ENCODE results near the gene IL15. TPM values are rescaled to one million over a fixed set of nuclear protein-coding genes. Genes with fewer than 3 reads are reported as not detected.

The IL15 gene
- total RNA-seq, 1 donor from 2014 or later = 3.5 TPM

DNA sequence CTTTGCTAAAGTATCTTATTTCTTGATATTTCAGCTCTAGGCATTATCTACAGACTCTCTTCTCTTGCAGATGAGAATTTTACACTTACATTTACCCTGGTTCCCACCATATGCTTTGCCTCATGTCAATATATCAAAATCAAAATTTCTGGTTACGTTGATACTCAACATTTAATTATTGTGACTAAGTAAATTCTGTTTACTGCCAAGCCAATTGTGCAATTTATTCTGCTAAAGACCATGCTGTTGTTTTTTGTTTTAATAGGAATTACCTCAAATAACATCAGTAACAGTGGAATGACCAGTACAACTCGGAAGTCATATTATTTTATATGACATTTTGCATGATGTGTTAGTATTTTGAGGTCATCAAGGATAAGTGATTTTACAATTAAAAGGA is 125.5 kb downstream of the IL15 start:
- Mint-ChIP-seq H3K4me3 (no peak overlapping the region), H3K4me1 (no peaks in the 10 kb centered on the region), H3K9me3 (peaks cover 5% of the 10 kb centered on the region), H3K27ac (no peak overlapping the region), H3K36me3 (ENCODE audit: low read depth) (no peaks in the 10 kb centered on the region), H3K27me3 (no peaks in the 10 kb centered on the region)
- intact Hi-C loops (cut with micrococcal nuclease) = no loop called here
- ATAC-seq (ENCODE audit: low read depth) (no peak), DNase-seq (no peak)
- POLR2A ChIA-PET = no interaction called here
- CTCF ChIA-PET = no interaction called here
- TF ChIP-seq, protein P1, sequence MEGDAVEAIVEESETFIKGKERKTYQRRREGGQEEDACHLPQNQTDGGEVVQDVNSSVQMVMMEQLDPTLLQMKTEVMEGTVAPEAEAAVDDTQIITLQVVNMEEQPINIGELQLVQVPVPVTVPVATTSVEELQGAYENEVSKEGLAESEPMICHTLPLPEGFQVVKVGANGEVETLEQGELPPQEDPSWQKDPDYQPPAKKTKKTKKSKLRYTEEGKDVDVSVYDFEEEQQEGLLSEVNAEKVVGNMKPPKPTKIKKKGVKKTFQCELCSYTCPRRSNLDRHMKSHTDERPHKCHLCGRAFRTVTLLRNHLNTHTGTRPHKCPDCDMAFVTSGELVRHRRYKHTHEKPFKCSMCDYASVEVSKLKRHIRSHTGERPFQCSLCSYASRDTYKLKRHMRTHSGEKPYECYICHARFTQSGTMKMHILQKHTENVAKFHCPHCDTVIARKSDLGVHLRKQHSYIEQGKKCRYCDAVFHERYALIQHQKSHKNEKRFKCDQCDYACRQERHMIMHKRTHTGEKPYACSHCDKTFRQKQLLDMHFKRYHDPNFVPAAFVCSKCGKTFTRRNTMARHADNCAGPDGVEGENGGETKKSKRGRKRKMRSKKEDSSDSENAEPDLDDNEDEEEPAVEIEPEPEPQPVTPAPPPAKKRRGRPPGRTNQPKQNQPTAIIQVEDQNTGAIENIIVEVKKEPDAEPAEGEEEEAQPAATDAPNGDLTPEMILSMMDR (IDR thresholded peaks at IDR 0.05) = no peak

DNA sequence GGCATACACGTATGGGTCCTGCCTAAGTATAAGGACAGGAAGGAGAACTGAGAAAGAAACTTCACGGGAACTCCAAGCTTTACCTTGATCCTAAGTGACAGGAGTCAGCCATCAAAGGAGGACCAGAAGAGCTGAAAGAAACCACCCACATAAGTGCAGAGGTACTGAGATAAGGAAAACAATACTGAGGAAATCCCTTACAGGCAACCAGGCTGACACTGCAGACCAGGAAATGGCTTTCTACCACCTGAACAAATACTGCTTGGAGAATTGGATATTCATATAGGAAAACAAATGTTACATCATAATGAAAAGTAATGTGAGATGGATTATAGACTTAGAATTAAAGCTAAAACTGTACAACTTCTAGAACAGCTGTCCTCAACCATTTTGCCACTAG is 127.0 kb downstream of the IL15 start:
- Mint-ChIP-seq H3K27ac (no peak overlapping the region), H3K4me3 (no peak overlapping the region), H3K9me3 (peaks cover 5% of the 10 kb centered on the region), H3K36me3 (ENCODE audit: low read depth) (no peaks in the 10 kb centered on the region), H3K27me3 (no peaks in the 10 kb centered on the region), H3K4me1 (no peaks in the 10 kb centered on the region)
- DNase-seq (no peak), ATAC-seq (ENCODE audit: low read depth) (no peak)
- CTCF ChIA-PET = no interaction called here
- POLR2A ChIA-PET = no interaction called here
- intact Hi-C loops (cut with micrococcal nuclease) = no loop called here
- TF ChIP-seq, protein P1 (IDR thresholded peaks at IDR 0.05) = no peak

DNA sequence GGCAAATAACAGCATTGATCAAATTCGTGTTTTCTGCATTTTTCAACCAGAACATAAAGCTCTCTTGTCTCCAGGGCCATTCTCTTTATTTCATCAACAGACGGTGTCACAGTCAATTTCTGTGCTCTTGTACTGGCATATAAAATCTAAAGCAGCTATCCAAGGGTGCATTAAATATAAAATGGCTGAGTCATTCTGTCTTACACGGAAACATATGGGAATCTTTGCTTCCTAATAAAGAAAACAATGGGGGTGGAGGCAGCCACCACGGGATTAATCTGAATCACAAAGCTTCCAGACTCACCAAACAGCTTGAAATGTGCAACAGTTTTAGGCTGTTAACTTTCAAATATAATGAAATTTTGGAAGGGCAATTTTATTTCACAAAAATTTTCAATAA is 132.6 kb downstream of the IL15 start:
- H3K36me3 Mint-ChIP-seq (ENCODE audit: low read depth) = no peaks in the 10 kb centered on the region
- CTCF ChIA-PET = no interaction called here
- ATAC-seq (ENCODE audit: low read depth) (no peak), DNase-seq (no peak)
- no peak overlapping the region for H3K27ac Mint-ChIP-seq
- no peaks in the 10 kb centered on the region for H3K4me1 Mint-ChIP-seq
- POLR2A ChIA-PET = no interaction called here
- TF ChIP-seq, protein P1 (IDR thresholded peaks at IDR 0.05) = no peak
- peaks cover 5% of the 10 kb centered on the region for H3K9me3 Mint-ChIP-seq
- H3K27me3 Mint-ChIP-seq = no peaks in the 10 kb centered on the region
- no peak overlapping the region for H3K4me3 Mint-ChIP-seq
- intact Hi-C loops (cut with micrococcal nuclease) = no loop called here

DNA sequence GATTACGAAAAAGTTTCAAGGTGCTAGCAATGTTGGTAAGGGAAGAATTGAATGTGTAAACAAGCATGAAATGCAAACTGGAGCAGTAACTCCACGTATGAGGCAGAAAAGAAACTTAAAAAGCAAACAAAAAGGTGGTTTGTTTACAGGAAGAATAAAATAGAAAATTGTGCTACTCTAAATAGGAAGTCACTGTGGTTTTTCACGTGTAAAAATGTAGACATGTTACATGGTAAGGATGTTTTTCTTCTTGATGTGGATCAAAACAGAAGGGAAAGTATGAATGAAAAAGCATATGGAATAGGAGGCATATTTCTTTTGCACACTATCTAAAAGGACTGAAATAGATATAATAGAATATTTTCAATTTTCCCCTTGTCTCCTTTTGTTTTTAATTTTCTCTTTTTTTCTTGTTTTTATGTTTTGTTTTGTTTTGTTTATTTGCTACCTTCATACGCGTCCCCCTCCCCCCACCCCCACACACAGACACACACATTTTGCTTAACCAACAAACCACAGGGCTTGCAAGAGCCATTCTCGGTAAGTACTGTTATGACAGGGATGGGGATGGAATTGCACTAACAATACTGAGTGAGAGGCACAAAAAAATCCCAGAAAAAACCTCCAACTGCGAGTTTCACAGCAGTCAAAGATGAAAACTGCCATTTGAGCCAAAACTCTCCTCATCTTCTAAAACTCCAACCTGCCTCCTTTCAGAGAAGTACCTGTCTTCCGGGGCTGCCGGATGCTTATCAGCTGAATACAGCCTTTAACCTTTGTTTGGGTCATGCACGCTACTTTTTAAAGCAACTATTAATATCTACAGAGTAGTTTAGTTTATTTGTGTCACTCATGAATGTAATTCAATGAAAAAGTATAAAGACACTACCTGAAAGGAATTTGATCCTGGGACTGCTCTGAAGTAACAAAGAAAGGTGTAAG is 135.8 kb downstream of the IL15 start:
- ChIA-PET POLR2A (no interaction called here), CTCF (no interaction called here)
- no peaks in the 10 kb centered on the region for H3K27me3 Mint-ChIP-seq
- no peaks in the 10 kb centered on the region for H3K36me3 Mint-ChIP-seq (ENCODE audit: low read depth)
- intact Hi-C loops (cut with micrococcal nuclease) = no loop called here
- no peak overlapping the region for H3K27ac Mint-ChIP-seq
- no peaks in the 10 kb centered on the region for H3K9me3 Mint-ChIP-seq
- TF ChIP-seq, protein P1 (IDR thresholded peaks at IDR 0.05) = no peak
- no peak for ATAC-seq (ENCODE audit: low read depth)
- no peak for DNase-seq
- H3K4me1 Mint-ChIP-seq = no peaks in the 10 kb centered on the region
- H3K4me3 Mint-ChIP-seq = no peak overlapping the region

DNA sequence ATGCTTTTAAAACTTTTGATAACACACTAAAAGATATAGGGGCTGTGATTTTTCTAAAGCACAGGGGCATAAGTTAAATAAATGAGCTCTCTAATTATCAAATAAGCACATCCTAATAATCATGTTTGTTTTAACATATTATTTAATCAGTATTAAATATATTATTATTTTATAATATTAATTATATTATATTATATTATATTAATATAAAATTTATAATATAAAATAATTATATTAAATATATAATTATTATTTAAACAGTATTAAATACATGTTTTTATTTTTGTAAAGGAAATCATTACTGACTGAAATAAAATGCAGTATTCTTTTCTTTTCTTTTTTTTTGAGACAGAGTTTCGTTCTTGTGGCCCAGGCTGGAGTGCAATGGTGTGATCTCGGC is 136.5 kb downstream of the IL15 start:
- ChIA-PET CTCF (no interaction called here), POLR2A (no interaction called here)
- Mint-ChIP-seq H3K9me3 (no peaks in the 10 kb centered on the region), H3K27me3 (no peaks in the 10 kb centered on the region), H3K36me3 (ENCODE audit: low read depth) (no peaks in the 10 kb centered on the region), H3K27ac (no peak overlapping the region), H3K4me3 (no peak overlapping the region), H3K4me1 (no peaks in the 10 kb centered on the region)
- no peak for ATAC-seq (ENCODE audit: low read depth)
- no peak for DNase-seq
- intact Hi-C loops (cut with micrococcal nuclease) = no loop called here
- TF ChIP-seq, protein P1 (IDR thresholded peaks at IDR 0.05) = no peak

All from activated B cell treated with CpG ODN at 0.5 μM for 24 hours (primary cell).